B cell (primary cell): Measurements from ENCODE around the gene ADGRB2. TPM values are rescaled to one million over a fixed set of nuclear protein-coding genes. Genes with fewer than 3 reads are reported as not detected.
A peak's percentile ranks its signal among the peaks of the same experiment; 100 is the strongest.

Source experiments
- ATAC-seq: fragments of 200-7000 bp; cut with Tn5 transposase; one replicate; pipeline ENCODE4 v1.10.0; 2021; ENCODE audit warnings: low read depth, mild to moderate bottlenecking, moderate number of reproducible peaks, moderate library complexity
- CTCF ChIA-PET: fragments of 350-600 bp; sonication (Branson Sonifier 250); formaldehyde crosslinking; loops from one replicate; lab custom pipeline; 2021; ENCODE audit warnings: antibody characterized with exemption, inconsistent platforms; lab: Charles Lee
- POLR2A ChIA-PET: fragments of 350-600 bp; sonication (Branson Sonifier 250); formaldehyde crosslinking; loops from one replicate; lab custom pipeline; 2021; ENCODE audit warnings: antibody characterized with exemption; lab: Charles Lee
- DNase-seq: peaks from one replicate; pipeline ENCODE4 v3.0.0; 2013
- H2AFZ ChIP-seq: 2 replicates; pipeline ENCODE4 v1.6.1; 2012; ENCODE audit warnings: mild to moderate bottlenecking, low read depth, low read length; ENCODE audit not compliant: insufficient read depth, poor library complexity, severe bottlenecking
- H3K27ac ChIP-seq, 2 donors: 1 replicate in 1 of 2; 2 replicates in 1 of 2; pipeline ENCODE4 v1.5.1; 2012 to 2013; ENCODE audit warnings: low read length in 2 of 2, mild to moderate bottlenecking in 2 of 2, moderate library complexity in 1 of 2
- H3K27me3 ChIP-seq, 4 experiments: fragments of 200-600 bp in 1 of 4; sonication (generic) in 1 of 4; replicated peaks in 1 of 4; 1 replicate in 2 of 4; 2 replicates in 2 of 4; pipeline versions ENCODE4 v1.6.1 to v1.7.0; 2013 to 2016; ENCODE audit warnings: low read length in 3 of 4, mild to moderate bottlenecking in 2 of 4, mixed read lengths in 1 of 4, moderate library complexity in 1 of 4; ENCODE audit not compliant: insufficient read depth in 4 of 4, control insufficient read depth in 3 of 4; ENCODE audit errors: control extremely low read depth in 1 of 4
- H3K36me3 ChIP-seq, 2 experiments: replicated peaks in 1 of 2; 1 replicate in 1 of 2; 2 replicates in 1 of 2; pipeline versions ENCODE4 v1.6.1 to v1.7.1; 2013; ENCODE audit warnings: low read length in 1 of 2; ENCODE audit not compliant: insufficient read depth in 2 of 2, control insufficient read depth in 1 of 2; ENCODE audit errors: control extremely low read depth in 1 of 2, extremely low read depth in 1 of 2
- H3K4me1 ChIP-seq, 2 donors: fragments of 200-600 bp in 1 of 2; sonication (generic) in 1 of 2; 1 replicate in 1 of 2; 2 replicates in 1 of 2; pipeline versions ENCODE4 v1.5.1 to v1.6.1; 2013 to 2017; ENCODE audit warnings: low read length in 2 of 2; ENCODE audit not compliant: control insufficient read depth in 2 of 2, insufficient read depth in 2 of 2
- H3K4me2 ChIP-seq: replicated peaks from 2 replicates; pipeline ENCODE3; 2012; ENCODE audit warnings: mild to moderate bottlenecking, low read depth, low read length; ENCODE audit not compliant: poor library complexity, severe bottlenecking
- H3K4me3 ChIP-seq, 5 experiments: fragments of 200-600 bp in 1 of 5; sonication (generic) in 1 of 5; 1 replicate in 3 of 5; 2 replicates in 2 of 5; pipeline versions ENCODE4 v1.5.1 to v1.7.0; 2011 to 2016; ENCODE audit warnings: low read length in 4 of 5, mild to moderate bottlenecking in 4 of 5, low read depth in 2 of 5, control low read depth in 1 of 5, moderate library complexity in 1 of 5; ENCODE audit not compliant: insufficient read depth in 1 of 5; ENCODE audit errors: control extremely low read depth in 1 of 5, extremely low read depth in 1 of 5
- H3K79me2 ChIP-seq: fragments of 200-600 bp; sonication (generic); one replicate; pipeline ENCODE4 v1.6.0; 2016; ENCODE audit warnings: low read length; ENCODE audit not compliant: control insufficient read depth, insufficient read depth
- H3K9ac ChIP-seq: fragments of 200-600 bp; sonication (generic); 2 replicates; pipeline ENCODE4 v1.6.1; 2017; ENCODE audit warnings: mild to moderate bottlenecking, low read length, moderate library complexity
- H3K9me3 ChIP-seq, 3 donors: one replicate each; pipeline versions ENCODE4 v1.6.1 to v1.7.1; 2013; ENCODE audit warnings: low read length in 2 of 3; ENCODE audit not compliant: control insufficient read depth in 2 of 3, insufficient read depth in 1 of 3; ENCODE audit errors: control extremely low read depth in 1 of 3
- H4K20me1 ChIP-seq: 2 replicates; pipeline ENCODE4 v1.6.0; 2012; ENCODE audit warnings: mild to moderate bottlenecking, low read length; ENCODE audit not compliant: insufficient read depth, control insufficient read depth, poor library complexity, severe bottlenecking
- H3K27ac Mint-ChIP-seq: one replicate; pipeline ENCODE4 v1.8.0; 2021; ENCODE audit warnings: mixed read lengths
- H3K27me3 Mint-ChIP-seq: one replicate; pipeline ENCODE4 v1.8.0; 2021; ENCODE audit warnings: mixed read lengths
- H3K4me1 Mint-ChIP-seq: one replicate; pipeline ENCODE4 v1.8.0; 2021; ENCODE audit warnings: mixed read lengths
- H3K4me3 Mint-ChIP-seq: one replicate; pipeline ENCODE4 v1.8.0; 2021; ENCODE audit warnings: mixed read lengths
- H3K9me3 Mint-ChIP-seq: one replicate; pipeline ENCODE4 v1.8.0; 2022; ENCODE audit warnings: mixed read lengths; ENCODE audit not compliant: insufficient read depth
- CTCF ChIP-seq: fragments of 200-600 bp; IDR thresholded peaks from one replicate; pipeline ENCODE4 v1.8.0; 2022; ENCODE audit warnings: antibody characterized with exemption, mild to moderate bottlenecking
- EZH2 ChIP-seq: IDR thresholded peaks from 2 replicates; pipeline ENCODE4 v1.6.1; 2012; ENCODE audit warnings: borderline replicate concordance, low read depth, mild to moderate bottlenecking, moderate library complexity, low read length; ENCODE audit not compliant: insufficient read depth, poor library complexity, severe bottlenecking
- WGBS: methylation state at CpG from one replicate; pipeline ENCODE4 v1.1.5; 2013; ENCODE audit warnings: missing lambda C conversion rate; ENCODE audit not compliant: insufficient coverage; 5-methylcytosine and 5-hydroxymethylcytosine counted together
- intact Hi-C: fragments of 100-400 bp; cut with micrococcal nuclease; formaldehyde crosslinking; loops from one replicate; pipeline ENCODE4 v1.10.0; 2022
- polyA plus RNA-seq: library from polyadenylated mRNA; depleted of rRNA; stranded (reverse); fragments of >200 nt; gene quantifications from 2 replicates; pipeline ENCODE4 v1.2.3, GENCODE V29; 2012
- total RNA-seq, 2 donors: library from RNA; stranded (reverse); fragments of 120-200 nt in 1 of 2; gene quantifications; 1 replicate in 1 of 2; 2 replicates in 1 of 2; pipeline versions ENCODE4 v1.2.3 to v1.2.4, GENCODE V29; 2013 to 2022

ADGRB2 gene
- total and polyA plus RNA-seq, 2 donors (not counting 1 experiment from before 2014, with no cell fraction given): 1.9 to 2.7 TPM

GRCh38 chr1:31715087-31715872, 48.9 kb downstream of the ADGRB2 start:
- Histone ChIP-seq H3K9me3 (peaks cover 0 to 5% (median 0%) of the 10 kb centered on the region in 3 donors), H3K36me3 (no peaks in the 10 kb centered on the region), H2AFZ (peak overlapping the region; percentile 80), H3K27ac (no peak overlapping the region), H3K27me3 (peaks cover 0 to 45% (median 10%) of the 10 kb centered on the region in 4 experiments), H4K20me1 (no peaks in the 10 kb centered on the region), H3K79me2 (no peaks in the 10 kb centered on the region), H3K4me3 (peak overlapping the region in 4 of 5 experiments; percentile 33 to 64 (median 54)), H3K9ac (peak overlapping the region; percentile 64), H3K4me2 (peak overlapping the region; percentile 97), H3K4me1 (peaks cover 19% of the 10 kb centered on the region in 2 donors)
- WGBS: 3% methylated on average over 38 of the region's 44 CpGs
- intact Hi-C loops: no loop called here
- H3K9me3 Mint-ChIP-seq: no peaks in the 10 kb centered on the region
- ChIA-PET CTCF (interaction anchor here (0.8 to 7.1 kb wide), 10 partner anchors 8 to 290 kb away, joined by 3 to 74 read pairs (median 4); no protein-coding TSS in a partner anchor), POLR2A (no interaction called here)
- ATAC-seq: peak; percentile 77
- peak; percentile 46 for DNase-seq
- no peak for TF ChIP-seq EZH2
- TF ChIP-seq CTCF: peak; percentile 62
- H3K27ac Mint-ChIP-seq: no peak overlapping the region
- peak overlapping the region; percentile 76 for H3K4me3 Mint-ChIP-seq
- peaks cover 21% of the 10 kb centered on the region for H3K4me1 Mint-ChIP-seq
- peaks cover 56% of the 10 kb centered on the region for H3K27me3 Mint-ChIP-seq
